ENCODE data around the gene TSHR. TPM values are rescaled to one million over a fixed set of nuclear protein-coding genes. Genes with fewer than 3 reads are reported as not detected.
"Not testable (repeated sequence)": the region's sequence is repeated elsewhere in the genome, so short reads cannot be mapped to it uniquely, and the experiment has no call there.

The TSHR gene
- total RNA-seq: 1.7 TPM

- DNase-seq: peak; percentile 24
Observed at GRCh38 chr14:80955416-80955941, at the start of gene TSHR. TSS of gene TSHR (plus strand) at chr14:80955621. CDS start at chr14:80955681, 60 bp downstream.

- DNase-seq: peak; percentile 24
Observed at GRCh38 chr14:80906336-80906735, 49.1 kb upstream of the TSHR start.

- DNase-seq: no peak
Observed at GRCh38 chr14:80906946-80907345, 48.5 kb upstream of the TSHR start.

- not testable (repeated sequence) for DNase-seq
Observed at GRCh38 chr14:80912013-80912412, 43.4 kb upstream of the TSHR start.

- no peak for DNase-seq
Observed at GRCh38 chr14:80919622-80920021, 35.8 kb upstream of the TSHR start.

GRCh38 chr14:80923368-80923767 is 32.1 kb upstream of the TSHR start:
- no peak for DNase-seq

GRCh38 chr14:80924365-80925103 is 30.9 kb upstream of the TSHR start:
- DNase-seq: no peak

GRCh38 chr14:80926397-80927082 is 28.9 kb upstream of the TSHR start:
- peak; percentile 8 for DNase-seq

GRCh38 chr14:80927083-80927989 is 28.1 kb upstream of the TSHR start:
- DNase-seq: peak; percentile 48

- DNase-seq: no peak
Observed at GRCh38 chr14:80930095-80930494, 25.3 kb upstream of the TSHR start.

- no peak for DNase-seq
Observed at GRCh38 chr14:80930836-80931389, 24.5 kb upstream of the TSHR start.

- no peak for DNase-seq
Observed at GRCh38 chr14:80933282-80933681, 22.1 kb upstream of the TSHR start.

- DNase-seq: no peak
Observed at GRCh38 chr14:80933686-80934085, 21.7 kb upstream of the TSHR start.

- DNase-seq: no peak
Observed at GRCh38 chr14:80940146-80940545, 15.3 kb upstream of the TSHR start.

GRCh38 chr14:80941241-80942185 is 13.9 kb upstream of the TSHR start, which contains the start of gene CEP128:
TSS of gene CEP128 (minus strand) at chr14:80941738.
- DNase-seq: peak; percentile 99

- no peak for DNase-seq
Observed at GRCh38 chr14:80942191-80942600, 13.2 kb upstream of the TSHR start.

- DNase-seq: no peak
Observed at GRCh38 chr14:80944861-80945617, 10.4 kb upstream of the TSHR start.

- no peak for DNase-seq
Observed at GRCh38 chr14:80946187-80946586, 9.2 kb upstream of the TSHR start.

- no peak for DNase-seq
Observed at GRCh38 chr14:80946797-80947196, 8.6 kb upstream of the TSHR start.

- DNase-seq: no peak
Observed at GRCh38 chr14:80948291-80948690, 7.1 kb upstream of the TSHR start.
